GM19452 (cell line): ENCODE data around the gene ATP5ME.
"Not testable (repeated sequence)": the region's sequence is repeated elsewhere in the genome, so short reads cannot be mapped to it uniquely, and the experiment has no call there.

Experiments used
- ATAC-seq: cut with Tn5 transposase; IDR thresholded peaks from one replicate; pipeline ENCODE4 v1.9.1; 2021; ENCODE audit not compliant: unreplicated experiment

Gene ATP5ME, protein sequence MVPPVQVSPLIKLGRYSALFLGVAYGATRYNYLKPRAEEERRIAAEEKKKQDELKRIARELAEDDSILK

DNA sequence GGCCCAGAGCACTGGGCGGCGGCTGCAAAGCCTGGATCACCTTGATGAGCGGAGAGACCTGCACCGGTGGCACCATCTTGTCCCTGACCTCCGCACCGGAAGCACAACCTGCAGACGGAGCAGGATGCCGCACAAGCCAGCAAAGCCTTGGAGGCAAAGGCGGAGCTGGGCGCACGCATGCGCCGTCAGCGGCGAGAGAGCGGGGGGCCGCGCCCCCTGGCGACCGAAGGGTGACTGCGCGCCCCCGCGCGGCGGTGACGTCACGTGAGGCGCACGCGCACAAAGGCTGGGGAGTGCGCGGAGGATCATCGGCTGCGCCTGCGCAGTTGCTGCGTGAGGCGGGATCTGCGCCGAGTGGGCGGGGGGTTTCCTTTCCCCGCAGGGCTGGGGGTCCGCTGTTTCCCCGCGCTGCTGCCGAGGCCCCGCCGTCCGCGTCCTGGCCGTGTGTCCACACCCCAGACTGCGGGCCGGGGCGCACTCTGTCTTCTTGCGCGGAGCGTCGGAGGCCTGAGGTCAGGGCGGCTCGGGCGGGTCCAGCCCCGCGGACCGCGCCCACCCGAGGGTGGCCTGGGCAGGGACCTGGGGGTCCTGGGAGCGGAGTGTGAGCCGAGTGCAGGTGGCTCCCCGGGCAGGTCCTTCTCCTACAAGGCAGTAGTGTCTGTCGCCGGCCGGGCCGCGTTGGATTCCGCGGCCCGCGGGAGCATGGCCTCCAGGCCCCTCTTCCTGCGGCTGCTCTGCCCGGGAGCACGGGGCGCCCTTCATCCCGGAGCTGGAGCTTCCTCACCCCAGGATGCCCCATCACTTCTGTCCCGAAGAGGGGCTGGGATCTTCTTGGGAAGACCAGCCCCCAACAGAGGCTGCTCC, at the start of gene ATP5ME, which contains the start of gene MYL5:
Gene ATP5ME, minus strand, starts transcription at position 105 of the 864 bp plus-strand sequence. Its CDS starts 29 bp downstream, at position 76.
Gene MYL5, plus strand, starts transcription at position 371 of the 864 bp plus-strand sequence. CDS start 3,485 bp downstream, outside the sequence.
- ATAC-seq: peak; percentile 86

DNA sequence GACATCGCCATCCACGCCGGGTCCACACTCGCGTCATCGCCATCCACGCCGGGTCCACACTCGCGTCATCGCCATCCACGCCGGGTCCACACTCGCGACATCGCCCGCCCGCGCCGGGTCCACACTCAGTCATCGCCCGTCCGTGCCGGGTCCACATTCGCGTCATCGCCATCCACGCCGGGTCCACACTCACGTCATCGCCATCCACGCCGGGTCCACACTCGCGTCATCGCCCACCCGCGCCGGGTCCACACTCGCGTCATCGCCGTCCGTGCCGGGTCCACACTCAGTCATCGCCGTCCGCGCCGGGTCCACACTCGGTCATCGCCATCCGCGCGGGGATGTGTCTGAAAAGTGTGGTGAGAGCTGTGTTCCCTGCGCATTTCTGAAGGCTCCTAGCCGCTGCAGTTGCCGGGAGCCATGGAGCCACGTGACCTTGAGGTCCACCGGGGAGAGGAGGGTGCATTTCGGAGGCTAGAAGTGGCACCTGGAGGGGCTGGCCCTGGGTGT, 48.8 kb upstream of the ATP5ME start:
- ATAC-seq: no peak

DNA sequence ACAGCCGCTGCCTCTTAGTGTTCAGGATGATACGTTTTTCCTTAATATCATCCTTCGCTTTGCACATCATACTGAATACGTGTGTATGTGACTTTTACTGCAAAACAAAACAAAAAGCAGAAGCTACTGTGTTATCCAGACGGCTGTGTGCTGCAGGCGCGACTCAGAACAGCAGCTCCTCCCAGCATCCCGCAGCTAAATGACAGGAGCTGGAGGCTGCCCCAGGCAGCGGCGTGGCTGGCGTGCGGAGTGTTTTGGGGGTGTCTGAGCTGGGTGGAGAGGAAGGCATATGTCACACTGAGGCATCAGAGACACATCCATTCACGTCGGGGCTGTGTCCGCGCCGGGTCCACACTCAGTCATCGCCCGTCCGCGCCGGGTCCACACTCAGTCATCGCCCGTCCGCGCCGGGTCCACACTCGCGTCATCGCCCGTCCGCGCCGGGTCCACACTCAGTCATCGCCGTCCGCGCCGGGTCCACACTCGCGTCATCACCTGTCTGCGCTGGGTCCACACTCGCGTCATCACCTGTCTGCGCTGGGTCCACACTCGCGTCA, 48.2 kb upstream of the ATP5ME start:
- ATAC-seq: no peak

DNA sequence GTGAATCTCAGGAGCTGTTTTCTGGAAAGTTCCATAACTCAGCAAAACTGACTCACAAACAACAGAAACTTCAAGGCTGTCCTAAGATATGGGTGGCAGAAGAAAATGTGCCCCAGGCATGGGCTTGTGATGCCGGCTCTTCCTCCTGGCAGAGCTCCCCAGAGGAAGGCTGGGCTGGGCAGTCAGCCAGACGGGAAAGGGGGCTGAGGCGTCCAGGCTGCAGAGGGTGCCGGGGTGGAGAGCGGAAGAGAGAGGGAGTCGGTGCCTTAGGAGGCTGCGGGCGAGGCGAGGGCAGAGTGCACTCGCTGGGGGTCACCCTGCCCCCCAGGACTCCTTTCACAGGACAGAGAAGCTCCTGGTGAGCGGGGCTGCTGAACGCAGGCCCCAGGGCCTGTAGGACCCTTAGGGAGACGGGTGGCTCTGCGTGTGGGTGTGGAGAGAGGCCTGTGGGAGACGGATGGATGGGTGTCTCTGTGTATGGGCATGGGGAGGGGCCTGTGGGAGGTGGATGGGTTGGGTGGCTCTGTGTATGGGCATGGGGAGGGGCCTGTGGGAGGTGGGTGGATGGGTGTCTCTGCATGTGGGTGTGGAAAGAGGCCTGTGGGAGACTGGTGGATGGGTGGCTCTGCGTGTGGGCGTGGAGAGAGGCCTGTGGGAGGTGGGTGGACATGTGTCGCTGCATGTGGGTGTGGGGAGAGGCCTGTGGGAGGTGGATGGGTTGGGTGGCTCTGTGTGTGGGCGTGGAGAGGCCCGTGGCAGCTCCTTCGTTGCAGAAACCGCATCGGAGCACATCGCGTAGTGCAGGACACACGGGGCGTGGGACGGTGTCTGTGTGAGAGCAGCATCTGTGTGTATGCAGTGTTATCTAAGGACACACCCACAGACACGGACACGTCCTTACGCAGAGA, 47.4 kb upstream of the ATP5ME start:
- no peak for ATAC-seq

DNA sequence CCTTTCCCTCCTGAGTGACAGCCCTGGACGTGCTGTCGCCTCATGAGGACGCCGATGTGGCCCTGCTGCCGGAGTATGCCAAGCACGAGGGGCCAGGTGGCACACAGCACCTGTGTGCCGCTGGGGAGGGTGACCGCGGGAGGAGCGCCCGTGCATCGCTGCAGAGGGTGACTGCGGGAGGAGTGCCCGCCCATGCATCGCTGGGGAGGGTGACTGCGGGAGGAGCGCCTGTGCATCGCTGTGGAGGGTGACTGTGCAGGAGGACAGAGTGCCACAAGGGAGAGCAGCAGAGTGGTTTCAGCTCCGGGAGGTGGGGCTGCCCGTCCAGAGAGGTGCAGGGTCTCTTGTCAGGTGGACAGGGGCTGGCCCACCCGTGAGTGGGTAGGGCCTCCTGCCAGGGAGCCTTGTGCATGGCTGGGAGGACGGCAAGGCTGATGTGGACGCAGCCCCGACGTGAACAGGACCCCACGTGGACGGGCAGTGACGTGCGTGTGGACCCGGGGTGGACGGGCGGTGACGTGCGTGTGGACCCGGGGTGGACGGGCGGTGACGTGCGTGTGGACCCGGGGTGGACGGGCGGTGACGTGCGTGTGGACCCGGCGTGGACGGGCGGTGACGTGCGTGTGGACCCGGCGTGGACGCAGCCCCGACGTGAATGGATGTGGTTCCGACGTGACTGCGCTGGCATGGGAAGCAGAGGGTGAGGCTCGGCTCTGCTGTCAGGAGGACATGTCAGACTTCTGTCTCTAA, 46.2 kb upstream of the ATP5ME start:
- ATAC-seq: no peak

DNA sequence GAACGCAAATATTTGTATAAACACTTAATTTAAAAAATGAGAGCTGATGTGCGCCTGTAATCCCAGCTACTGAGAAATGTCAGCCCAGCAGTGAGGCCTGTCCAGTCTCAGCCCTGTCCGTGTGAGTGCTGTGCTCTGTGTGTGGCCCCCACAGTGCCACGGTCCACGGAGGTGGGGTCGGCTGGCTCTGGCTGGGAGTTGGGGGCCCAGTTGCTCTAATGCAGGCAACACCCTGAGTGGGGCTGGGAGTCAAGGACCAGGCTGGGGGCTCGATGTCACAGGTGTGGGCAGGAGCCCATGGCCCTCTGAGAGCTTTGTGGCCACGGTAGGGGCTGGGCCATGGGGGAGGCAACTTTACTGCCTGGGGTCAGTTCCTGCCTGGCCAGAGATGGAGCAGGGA, 44.4 kb upstream of the ATP5ME start:
- no peak for ATAC-seq

DNA sequence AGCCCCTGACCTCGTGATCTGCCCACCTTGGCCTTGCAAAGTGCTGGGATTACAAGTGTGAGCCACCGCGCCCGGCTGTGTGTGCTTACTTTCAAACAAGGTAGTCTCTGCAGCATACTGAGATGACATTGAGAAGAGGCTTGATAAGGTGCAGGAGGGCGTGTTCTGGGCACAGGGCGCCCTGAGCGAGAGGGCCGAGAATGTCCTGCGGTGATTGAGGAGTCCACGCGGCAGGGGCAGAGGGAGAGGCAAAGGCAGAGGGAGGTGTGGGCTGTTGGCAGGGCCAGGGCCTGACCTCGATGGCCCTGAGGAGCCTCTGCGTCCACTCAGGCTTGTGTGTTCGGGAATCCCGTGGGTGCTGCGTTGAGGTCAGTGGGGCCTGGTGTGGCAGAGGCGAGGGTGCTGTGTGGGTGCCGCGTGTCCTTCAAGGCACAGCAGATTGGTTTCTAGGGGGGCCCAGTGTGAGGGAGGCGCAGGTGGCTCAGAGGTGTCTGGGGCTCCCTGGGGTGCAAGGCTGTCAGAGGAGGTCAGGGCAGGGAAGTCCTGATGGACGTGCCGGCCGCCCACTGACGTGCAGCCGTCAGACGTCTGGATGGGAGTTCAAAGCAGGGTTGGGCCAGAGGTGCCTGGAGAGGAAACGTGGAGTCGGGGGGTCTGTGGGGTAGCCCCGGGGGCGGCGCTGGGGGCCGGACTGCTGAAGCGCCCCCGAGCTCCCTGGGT, 43.7 kb upstream of the ATP5ME start:
- no peak for ATAC-seq

DNA sequence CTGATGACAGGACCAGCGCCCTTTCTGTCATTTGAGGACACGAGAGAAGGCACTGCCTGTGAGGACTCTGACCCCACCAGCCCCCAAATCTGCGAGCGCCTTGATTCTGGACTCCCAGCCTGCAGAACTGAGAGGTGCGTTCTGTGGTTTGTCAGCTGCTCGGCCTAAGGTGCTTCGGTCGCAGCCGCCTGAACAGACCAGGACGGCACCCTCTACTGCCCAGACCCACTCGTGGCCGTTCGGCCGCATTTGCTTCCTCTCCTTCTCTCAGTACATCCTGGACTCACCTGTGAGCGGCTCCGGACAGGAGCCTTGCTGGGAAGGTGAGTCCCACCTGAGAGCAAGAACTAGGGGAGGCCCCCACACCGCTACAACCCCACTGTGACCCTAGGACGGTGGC, 40.0 kb upstream of the ATP5ME start:
- no peak for ATAC-seq

DNA sequence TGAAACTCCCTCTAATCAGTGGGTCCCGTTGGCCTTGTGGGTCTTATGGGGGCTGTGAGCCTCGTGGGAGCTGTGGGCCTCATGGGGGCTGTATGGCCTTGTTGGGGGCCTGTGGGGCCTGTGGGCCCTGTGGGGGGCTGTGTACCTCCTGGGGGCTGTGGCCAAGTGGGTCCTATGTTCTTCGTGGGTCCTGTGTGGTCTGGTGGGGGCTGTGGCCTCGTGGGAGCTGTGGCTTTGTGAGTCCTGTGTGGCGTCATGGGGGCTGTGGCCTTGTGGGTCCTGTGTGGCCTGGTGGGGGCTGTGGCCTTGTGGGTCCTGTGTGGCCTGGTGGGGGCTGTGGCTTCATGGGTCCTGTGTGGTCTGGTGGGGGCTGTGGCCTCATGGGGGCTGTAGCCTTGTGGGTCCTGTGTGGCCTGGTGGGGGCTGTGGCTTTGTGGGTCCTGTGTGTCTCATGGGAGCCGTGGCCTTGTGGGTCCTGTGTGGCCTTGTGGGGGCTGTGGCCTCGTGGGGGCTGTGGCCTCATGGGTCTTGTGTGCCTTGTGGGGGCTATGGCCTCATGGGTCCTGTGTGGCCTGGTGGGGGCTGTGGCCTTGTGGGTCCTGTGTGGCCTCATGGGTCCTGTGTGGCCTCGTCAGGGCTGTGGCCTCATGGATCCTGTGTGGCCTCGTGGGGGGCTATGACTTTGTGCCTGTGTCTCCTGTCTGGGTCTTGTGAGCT, 39.0 kb upstream of the ATP5ME start:
- ATAC-seq: no peak

DNA sequence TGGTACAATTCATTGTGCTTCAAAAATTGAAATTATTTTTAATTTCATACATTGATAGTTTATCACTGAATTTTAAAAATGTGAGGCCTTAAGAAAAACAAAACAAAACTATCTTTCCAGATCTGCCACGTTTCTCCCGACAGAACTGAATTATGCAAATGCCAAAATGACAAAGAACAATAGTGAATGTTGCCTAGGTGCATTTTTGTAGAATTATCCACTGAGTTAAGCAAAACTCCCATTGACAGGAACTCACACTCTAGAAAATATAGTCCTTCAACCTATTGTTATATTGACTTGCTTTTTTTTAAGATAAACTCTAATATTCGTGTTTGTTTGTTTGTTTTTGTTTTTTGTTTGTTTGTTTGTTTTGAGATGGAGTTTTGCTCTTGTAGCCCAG, 38.0 kb upstream of the ATP5ME start:
- ATAC-seq: no peak

DNA sequence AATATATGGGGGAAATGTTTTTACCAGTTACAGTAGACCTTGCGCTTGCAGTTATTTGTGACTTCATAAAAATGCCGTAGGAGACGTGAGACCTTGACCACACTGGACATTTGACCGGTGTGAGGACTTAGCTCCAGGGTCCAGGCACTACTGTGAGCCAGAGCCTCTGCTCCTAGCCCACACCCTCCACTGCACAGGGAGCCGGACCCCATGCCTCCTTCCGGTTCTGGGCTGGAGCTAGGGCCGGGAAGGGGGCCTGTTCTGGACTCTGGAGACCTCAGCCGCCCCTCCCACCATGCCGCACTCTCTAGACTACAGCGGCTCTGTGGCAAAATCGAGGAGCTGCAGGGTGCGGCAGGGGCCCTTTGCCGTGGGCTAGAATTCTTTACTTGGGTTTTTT, 36.8 kb upstream of the ATP5ME start:
- ATAC-seq: no peak

DNA sequence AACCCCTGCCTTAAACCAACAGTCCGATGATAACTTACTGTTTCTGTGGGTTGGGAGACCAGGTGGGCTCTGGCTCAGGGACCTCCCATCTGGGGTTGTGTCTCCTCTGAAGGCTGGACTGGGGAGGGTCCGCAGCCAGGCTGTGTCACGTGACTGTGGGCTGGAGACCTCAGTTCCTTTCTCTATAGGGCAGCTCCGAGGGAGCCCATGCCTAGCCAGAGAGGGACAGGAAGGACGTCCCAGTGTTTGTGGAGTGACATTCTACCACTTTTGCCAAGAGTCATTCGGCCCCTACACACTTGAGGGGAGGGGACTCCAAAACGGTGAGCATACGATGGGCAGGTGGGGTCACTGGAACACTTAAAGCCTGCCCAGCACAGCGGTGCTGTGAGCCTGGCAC, 36.0 kb upstream of the ATP5ME start:
- ATAC-seq: no peak

DNA sequence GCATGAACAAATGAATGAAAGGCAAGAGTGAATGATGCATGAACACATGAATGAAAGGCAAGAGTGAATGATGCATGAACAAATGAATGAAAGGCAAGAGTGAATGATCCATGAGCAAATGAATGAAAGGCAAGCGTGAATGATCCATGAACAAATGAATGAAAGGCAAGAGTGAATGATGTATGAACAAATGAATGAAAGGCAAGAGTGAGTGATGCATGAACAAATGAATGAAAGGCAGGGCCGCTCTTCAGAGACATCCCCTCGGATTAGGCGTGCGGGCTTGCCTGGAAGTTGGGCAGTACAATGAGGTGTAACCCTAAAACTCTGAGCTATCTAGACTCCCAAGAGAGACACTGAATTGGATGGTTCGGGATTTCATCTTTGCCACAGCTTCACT, 35.3 kb upstream of the ATP5ME start:
- no peak for ATAC-seq

DNA sequence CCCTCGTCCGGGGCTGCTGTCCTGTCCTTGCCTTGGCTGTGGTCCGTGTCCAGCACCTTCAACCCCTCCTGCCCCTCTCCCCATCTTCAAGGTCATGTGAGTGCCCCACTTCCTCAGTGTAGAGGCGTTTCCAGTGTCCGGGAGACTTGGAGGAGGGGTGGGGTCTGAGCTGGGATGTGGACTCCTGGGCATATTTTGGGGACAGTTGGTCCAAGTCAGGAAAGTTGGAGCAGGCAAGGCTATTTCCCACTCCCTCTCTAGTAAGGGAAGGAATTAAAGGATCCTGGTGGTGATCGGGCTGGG, 34.5 kb upstream of the ATP5ME start:
- ATAC-seq: no peak

DNA sequence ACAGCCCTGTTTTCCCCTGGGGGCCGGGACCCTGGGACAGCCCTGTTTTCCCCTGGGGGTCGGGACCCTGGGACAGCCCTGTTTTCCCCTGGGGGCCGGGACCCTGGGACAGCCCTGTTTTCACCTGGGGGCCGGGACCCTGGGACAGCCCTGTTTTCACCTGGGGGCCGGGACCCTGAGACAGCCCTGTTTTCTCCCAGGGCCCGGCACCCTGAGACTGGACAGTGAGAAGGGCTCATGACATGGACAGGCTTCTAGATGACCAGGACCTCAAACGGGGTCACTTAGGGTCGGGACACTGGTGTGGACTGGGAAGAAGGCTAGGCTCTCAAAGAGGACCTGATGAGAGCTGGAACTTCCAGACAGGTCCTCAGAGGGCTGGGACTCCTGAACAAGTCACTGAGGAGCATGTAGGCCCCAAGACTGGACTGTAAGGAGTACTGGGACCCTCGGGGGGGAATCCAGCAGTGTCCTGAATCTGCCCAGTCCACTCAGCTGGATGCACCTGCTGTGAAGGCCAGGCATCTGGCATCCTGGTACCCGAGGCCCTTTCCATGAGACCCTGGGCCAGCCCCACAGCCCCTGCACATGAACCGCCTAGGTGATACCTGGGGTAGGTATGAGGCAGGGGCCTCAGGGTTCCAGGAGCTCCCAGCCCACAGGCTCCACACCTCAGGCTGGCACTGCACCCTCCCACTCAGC, 34.0 kb upstream of the ATP5ME start:
- no peak for ATAC-seq

DNA sequence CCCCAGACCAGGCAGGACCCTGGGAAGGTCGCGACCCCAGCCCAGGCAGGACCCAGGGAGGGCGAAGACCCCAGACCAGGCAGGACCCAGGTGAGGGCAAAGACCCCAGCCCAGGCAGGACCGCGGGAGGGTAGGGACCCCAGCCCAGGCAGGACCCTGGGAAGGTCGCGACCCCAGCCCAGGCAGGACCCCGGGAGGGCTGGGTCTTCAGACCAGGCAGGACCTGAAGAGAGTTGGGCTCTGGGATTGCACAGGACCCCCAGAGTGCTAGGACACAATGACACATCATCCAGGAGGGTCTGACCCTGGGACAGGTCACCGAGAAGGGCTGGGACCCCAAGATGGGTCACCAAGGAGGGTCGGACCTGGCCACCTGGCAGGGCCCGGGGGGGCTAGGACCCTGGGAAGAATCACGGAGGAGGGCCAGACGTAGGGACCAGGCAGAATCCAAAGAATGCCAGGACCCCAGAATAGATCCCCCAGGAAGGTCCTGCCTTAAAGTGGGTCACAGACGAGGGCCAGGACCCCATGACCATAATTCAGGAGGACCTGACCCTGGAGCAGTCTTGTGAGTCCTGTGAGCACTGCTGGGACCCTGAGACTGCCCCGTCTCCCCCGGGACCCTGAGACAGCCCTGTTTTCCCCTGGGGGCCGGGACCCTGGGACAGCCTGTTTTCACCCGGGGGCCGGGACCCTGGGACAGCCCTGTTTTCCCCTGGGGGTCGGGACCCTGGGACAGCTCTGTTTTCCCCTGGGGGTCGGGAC, 32.9 kb upstream of the ATP5ME start:
- ATAC-seq: no peak

DNA sequence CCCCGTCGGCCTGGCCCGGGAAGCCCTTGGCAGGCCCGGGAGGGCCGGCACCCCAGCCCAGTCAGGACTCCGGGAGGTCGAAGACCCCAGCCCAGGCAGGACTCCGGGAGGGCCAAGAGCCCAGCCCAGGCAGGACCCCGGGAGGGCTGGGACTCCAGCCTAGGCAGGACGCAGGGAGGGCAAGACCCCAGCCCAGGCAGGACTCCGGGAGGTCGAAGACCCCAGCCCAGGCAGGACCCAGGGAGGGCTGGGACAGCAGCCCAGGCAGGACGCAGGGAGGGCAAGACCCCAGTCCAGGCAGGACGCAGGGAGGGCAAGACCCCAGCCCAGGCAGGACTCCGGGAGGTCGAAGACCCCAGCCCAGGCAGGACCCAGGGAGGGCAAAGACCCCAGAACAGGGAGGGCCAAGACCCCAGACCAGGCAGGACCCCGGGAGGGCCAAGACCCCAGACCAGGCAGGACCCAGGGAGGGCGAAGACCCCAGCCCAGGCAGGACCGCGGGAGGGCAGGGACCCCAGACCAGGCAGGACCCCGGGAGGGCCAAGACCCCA, 32.1 kb upstream of the ATP5ME start:
- not testable (repeated sequence) for ATAC-seq
